ENCODE results near the gene SLC4A8. TPM values are rescaled to one million over a fixed set of nuclear protein-coding genes. Genes with fewer than 3 reads are reported as not detected.

The SLC4A8 gene
- total and polyA plus RNA-seq, 9 of the 15 experiments (the other 6 are each of a cell fraction or from before 2014, with no cell fraction given): 0.04 to 1.5 (median 0.12) TPM; not detected in 2

- TF ChIP-seq ARID4B (CRISPR knock-in tag; IDR thresholded peaks at IDR 0.05): no peak
Observed at GRCh38 chr12:51524386-51524901, 99.8 kb downstream of the SLC4A8 start (continued).

GRCh38 chr12:51525518-51525917 is 100.9 kb downstream of the SLC4A8 start:
- H3K27ac ChIP-seq (ENCODE audit: extremely low read depth, low read depth, low read length): no peak overlapping the region
- H3K4me2 ChIP-seq (ENCODE audit: insufficient read depth, low read length): no peak overlapping the region
- ChIA-PET CTCF (ENCODE audit: low intra/inter-chr PET ratio) (no interaction called here), POLR2A (no interaction called here)
- ATAC-seq (no peak), FAIRE-seq (no peak), DNase-seq (ENCODE audit: extremely low read depth in 1 of 4, low spot score in 3 of 4) (no peak)
- no peak overlapping the region for H2AFZ ChIP-seq (ENCODE audit: low read depth, low read length)
- in situ Hi-C loops (cut with MboI) (no loop called here), intact Hi-C loops (cut with micrococcal nuclease) (no loop called here)
- WGBS (ENCODE audit: insufficient coverage, low coverage, missing lambda C conversion rate): 3% methylated on average over 11 of the region's 11 CpGs
- H3K27me3 ChIP-seq (ENCODE audit: control insufficient read depth in 2 of 2, insufficient read depth in 2 of 2, low read length in 2 of 2): peaks cover 2 to 36% of the 10 kb centered on the region in 2 experiments; a peak in 4 of 5 replicates
- peaks cover 0 to 5% of the 10 kb centered on the region in 2 experiments; a peak in 3 of 5 replicates for H3K4me1 ChIP-seq (replicated peaks in 1 of 2; ENCODE audit: control insufficient read depth in 2 of 2, insufficient read depth in 2 of 2, low read length in 2 of 2)
- no peaks in the 10 kb centered on the region for H3K79me2 ChIP-seq (ENCODE audit: control insufficient read depth, insufficient read depth, low read length)
- no peaks in the 10 kb centered on the region for H3K9me1 ChIP-seq (ENCODE audit: control insufficient read depth, insufficient read depth, low read length)
- no peak overlapping the region for H3K9ac ChIP-seq (ENCODE audit: insufficient read depth in 1 of 2, low read depth in 2 of 2, low read length in 2 of 2)
- peaks cover 9% of the 10 kb centered on the region; the same call in 1 of the 2 replicates for H4K20me1 ChIP-seq (replicated peaks; ENCODE audit: control insufficient read depth, insufficient read depth, low read length)
- H3K36me3 ChIP-seq (ENCODE audit: control insufficient read depth, insufficient read depth, low read length): no peaks in the 10 kb centered on the region
- H3K9me3 ChIP-seq (replicated peaks; ENCODE audit: control insufficient read depth, insufficient read depth, low read depth, low read length): no peaks in the 10 kb centered on the region
- no TSS peak for BruUV-seq (replicated peaks)
- H3K4me3 ChIP-seq: no peak overlapping the region
- TF ChIP-seq ZNF668 (CRISPR knock-in tag; IDR thresholded peaks at IDR 0.05) (no peak), YY1 (IDR thresholded peaks at IDR 0.05; ENCODE audit: borderline replicate concordance in 1 of 3, control insufficient read depth in 1 of 3, extremely low read depth in 1 of 3, insufficient read depth in 3 of 3, insufficient read length in 1 of 3, insufficient replicate concordance in 2 of 3, low read depth in 1 of 3, low read length in 2 of 3) (no peak), ZFPM2 (CRISPR knock-in tag; IDR thresholded peaks at IDR 0.05) (no peak), ZBTB7A (IDR thresholded peaks at IDR 0.05; ENCODE audit: borderline replicate concordance, control insufficient read depth, low read depth, low read length) (no peak), PCBP2 (IDR thresholded peaks at IDR 0.05; ENCODE audit: low read depth, low read length, poor library complexity, severe bottlenecking) (no peak)

Data from K562 (cell line).